ENCODE results near the gene LECT2. TPM values are rescaled to one million over a fixed set of nuclear protein-coding genes. Genes with fewer than 3 reads are reported as not detected.

The LECT2 gene
- total RNA-seq, 2 experiments from 2014 or later: not detected

- CTCF ChIA-PET (ENCODE audit: unreplicated experiment): no interaction called here
- intact Hi-C loops (cut with micrococcal nuclease; ENCODE audit: unreplicated experiment): no loop called here
- no peaks in the 10 kb centered on the region for H3K9me2 ChIP-seq (ENCODE audit: insufficient read depth, low read length)
- no peak overlapping the region for H3K4me3 ChIP-seq (ENCODE audit: low read depth, low read length, poor library complexity, severe bottlenecking)
- H4K20me1 ChIP-seq (ENCODE audit: insufficient read depth, low read length): no peaks in the 10 kb centered on the region
- TF ChIP-seq CTCF (conservative IDR thresholded peaks at IDR 0.05; ENCODE audit: low read length) (no peak), EZH2phosphoT487 (IDR thresholded peaks at IDR 0.05; ENCODE audit: borderline replicate concordance, low read depth, low read length) (no peak)
- no peaks in the 10 kb centered on the region for H3K4me1 ChIP-seq (ENCODE audit: insufficient read depth, low read length, poor library complexity, severe bottlenecking)
- BruUV-seq (replicated peaks): no TSS peak
- POLR2A ChIA-PET: interaction anchor here (1.5 kb wide), 1 partner anchor 334 kb away, joined by 4 read pairs; no protein-coding TSS in a partner anchor
- H3K4me2 ChIP-seq (ENCODE audit: low read length): no peak overlapping the region
- H2AFZ ChIP-seq (ENCODE audit: low read length): no peak overlapping the region
- H3K79me2 ChIP-seq (ENCODE audit: insufficient read depth, low read depth, low read length): no peaks in the 10 kb centered on the region
- no peaks in the 10 kb centered on the region for H3K36me3 ChIP-seq (ENCODE audit: insufficient read depth, low read length)
- DNase-seq (ENCODE audit: low spot score): no peak
- no peaks in the 10 kb centered on the region for H3K9me3 ChIP-seq (ENCODE audit: low read length)
- H3K27ac ChIP-seq (ENCODE audit: low read depth, low read length, poor library complexity, severe bottlenecking): no peak overlapping the region
Measured at GRCh38 chr5:135941711-135942110, 13.1 kb downstream of the LECT2 start.

- TF ChIP-seq EZH2phosphoT487 (IDR thresholded peaks at IDR 0.05; ENCODE audit: borderline replicate concordance, low read depth, low read length): no peak
- TF ChIP-seq CTCF (conservative IDR thresholded peaks at IDR 0.05; ENCODE audit: low read length): no peak
- no peak overlapping the region for H3K4me2 ChIP-seq (ENCODE audit: low read length)
- no peak overlapping the region for H3K27ac ChIP-seq (ENCODE audit: low read depth, low read length, poor library complexity, severe bottlenecking)
- H3K9me2 ChIP-seq (ENCODE audit: insufficient read depth, low read length): no peaks in the 10 kb centered on the region
- no peaks in the 10 kb centered on the region for H4K20me1 ChIP-seq (ENCODE audit: insufficient read depth, low read length)
- DNase-seq (ENCODE audit: low spot score): no peak
- no peaks in the 10 kb centered on the region for H3K36me3 ChIP-seq (ENCODE audit: insufficient read depth, low read length)
- BruUV-seq (replicated peaks): no TSS peak
- CTCF ChIA-PET (ENCODE audit: unreplicated experiment): no interaction called here
- no peak overlapping the region for H2AFZ ChIP-seq (ENCODE audit: low read length)
- POLR2A ChIA-PET: interaction anchor here (0.6 kb wide), 1 partner anchor 94 kb away, joined by 3 read pairs; no protein-coding TSS in a partner anchor
- no peak overlapping the region for H3K4me3 ChIP-seq (ENCODE audit: low read depth, low read length, poor library complexity, severe bottlenecking)
- no peaks in the 10 kb centered on the region for H3K9me3 ChIP-seq (ENCODE audit: low read length)
- no peaks in the 10 kb centered on the region for H3K79me2 ChIP-seq (ENCODE audit: insufficient read depth, low read depth, low read length)
- intact Hi-C loops (cut with micrococcal nuclease; ENCODE audit: unreplicated experiment): no loop called here
- H3K4me1 ChIP-seq (ENCODE audit: insufficient read depth, low read length, poor library complexity, severe bottlenecking): no peaks in the 10 kb centered on the region
Measured at GRCh38 chr5:135937245-135937911, 17.4 kb downstream of the LECT2 start.

- H3K4me1 ChIP-seq (ENCODE audit: insufficient read depth, low read length, poor library complexity, severe bottlenecking): no peaks in the 10 kb centered on the region
- TF ChIP-seq CTCF (conservative IDR thresholded peaks at IDR 0.05; ENCODE audit: low read length): no peak
- no peak for TF ChIP-seq EZH2phosphoT487 (IDR thresholded peaks at IDR 0.05; ENCODE audit: borderline replicate concordance, low read depth, low read length)
- intact Hi-C loops (cut with micrococcal nuclease; ENCODE audit: unreplicated experiment): no loop called here
- no peak overlapping the region for H3K4me3 ChIP-seq (ENCODE audit: low read depth, low read length, poor library complexity, severe bottlenecking)
- DNase-seq (ENCODE audit: low spot score): no peak
- H3K79me2 ChIP-seq (ENCODE audit: insufficient read depth, low read depth, low read length): no peaks in the 10 kb centered on the region
- no peaks in the 10 kb centered on the region for H3K9me3 ChIP-seq (ENCODE audit: low read length)
- no peak overlapping the region for H3K4me2 ChIP-seq (ENCODE audit: low read length)
- H3K27ac ChIP-seq (ENCODE audit: low read depth, low read length, poor library complexity, severe bottlenecking): no peak overlapping the region
- BruUV-seq (replicated peaks): no TSS peak
- H3K9me2 ChIP-seq (ENCODE audit: insufficient read depth, low read length): no peaks in the 10 kb centered on the region
- H4K20me1 ChIP-seq (ENCODE audit: insufficient read depth, low read length): no peaks in the 10 kb centered on the region
- ChIA-PET POLR2A (interaction anchor here (0.6 kb wide), 1 partner anchor 23 kb away, joined by 3 read pairs; no protein-coding TSS in a partner anchor), CTCF (ENCODE audit: unreplicated experiment) (no interaction called here)
- no peaks in the 10 kb centered on the region for H3K36me3 ChIP-seq (ENCODE audit: insufficient read depth, low read length)
- H2AFZ ChIP-seq (ENCODE audit: low read length): no peak overlapping the region
Measured at GRCh38 chr5:135934939-135935338, 19.8 kb downstream of the LECT2 start.
